MV-4-11 (cell line): ENCODE measurements around the gene CNGB1.
"Not testable (repeated sequence)": the region's sequence is repeated elsewhere in the genome, so short reads cannot be mapped to it uniquely, and the experiment has no call there.

Experiments used
- DNase-seq: peaks from one replicate; lab custom pipeline; 2025; lab: John Stamatoyannopoulos, UW

The CNGB1 gene

GRCh38 chr16:57857991-57858390 is 112.9 kb downstream of the CNGB1 start:
- not testable (repeated sequence) for DNase-seq

GRCh38 chr16:57855188-57855587 is 115.7 kb downstream of the CNGB1 start:
- DNase-seq: no peak

- DNase-seq: no peak
These were observed 118.7 kb downstream of the CNGB1 start for GRCh38 chr16:57852189-57852588.

- no peak for DNase-seq
These were observed 122.7 kb downstream of the CNGB1 start for GRCh38 chr16:57848181-57848580.

GRCh38 chr16:57846931-57847330 is 124.0 kb downstream of the CNGB1 start:
- not testable (repeated sequence) for DNase-seq

GRCh38 chr16:57846078-57846697 is 124.7 kb downstream of the CNGB1 start:
- DNase-seq: no peak

GRCh38 chr16:57845115-57845514 is 125.8 kb downstream of the CNGB1 start:
- no peak for DNase-seq

- no peak for DNase-seq
These were observed 126.4 kb downstream of the CNGB1 start for GRCh38 chr16:57844416-57845030.

- DNase-seq: no peak
These were observed 127.5 kb downstream of the CNGB1 start for GRCh38 chr16:57843400-57843799.

GRCh38 chr16:57842601-57843000 is 128.3 kb downstream of the CNGB1 start:
- no peak for DNase-seq

- no peak for DNase-seq
These were observed 130.1 kb downstream of the CNGB1 start for GRCh38 chr16:57840833-57841232.

GRCh38 chr16:57838161-57838560 is 132.8 kb downstream of the CNGB1 start:
- no peak for DNase-seq

- DNase-seq: no peak
These were observed 133.4 kb downstream of the CNGB1 start for GRCh38 chr16:57837305-57838125.

GRCh38 chr16:57835439-57835838 is 135.5 kb downstream of the CNGB1 start:
- not testable (repeated sequence) for DNase-seq

- DNase-seq: no peak
These were observed 136.0 kb downstream of the CNGB1 start for GRCh38 chr16:57834936-57835335.
